ENCODE data around the gene HPS1. TPM values are rescaled to one million over a fixed set of nuclear protein-coding genes. Genes with fewer than 3 reads are reported as not detected.

HPS1 gene
- total and polyA plus RNA-seq, 5 donors = 25.5 to 34.6 (median 30.6) TPM

DNA sequence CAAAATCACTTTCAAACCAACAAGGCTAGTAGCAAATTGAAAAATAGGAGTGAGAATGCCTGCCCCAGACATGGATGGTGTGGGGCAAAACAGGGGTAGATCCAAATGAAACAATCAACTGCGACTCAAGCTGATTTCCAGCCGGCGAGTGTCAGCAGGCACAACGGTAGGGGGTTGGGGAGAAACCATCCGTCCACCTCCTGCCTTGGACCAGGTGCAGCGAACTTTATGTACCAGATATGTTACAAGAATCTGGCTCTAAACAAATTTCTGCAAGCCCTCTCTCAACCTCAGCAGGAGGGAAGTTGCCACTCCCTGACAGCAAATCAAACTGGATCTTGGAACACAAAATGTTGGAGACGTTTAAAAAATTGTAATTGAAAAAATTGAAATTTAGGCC lies 76.9 kb downstream of the HPS1 start:
- Histone ChIP-seq H3K4me3 (ENCODE audit: low read length) (no peak overlapping the region), H3K27ac (ENCODE audit: low read length) (no peak overlapping the region), H3K27me3 (ENCODE audit: control insufficient read depth, insufficient read depth) (no peaks in the 10 kb centered on the region), H3K9me3 (ENCODE audit: control insufficient read depth, low read length) (no peaks in the 10 kb centered on the region), H3K4me1 (ENCODE audit: control insufficient read depth, insufficient read depth, low read length) (no peaks in the 10 kb centered on the region)
- WGBS = 85% methylated on average over 7 of the region's 7 CpGs
- intact Hi-C loops (cut with DNase I) = no loop called here
- ATAC-seq (no peak), DNase-seq (no peak)

DNA sequence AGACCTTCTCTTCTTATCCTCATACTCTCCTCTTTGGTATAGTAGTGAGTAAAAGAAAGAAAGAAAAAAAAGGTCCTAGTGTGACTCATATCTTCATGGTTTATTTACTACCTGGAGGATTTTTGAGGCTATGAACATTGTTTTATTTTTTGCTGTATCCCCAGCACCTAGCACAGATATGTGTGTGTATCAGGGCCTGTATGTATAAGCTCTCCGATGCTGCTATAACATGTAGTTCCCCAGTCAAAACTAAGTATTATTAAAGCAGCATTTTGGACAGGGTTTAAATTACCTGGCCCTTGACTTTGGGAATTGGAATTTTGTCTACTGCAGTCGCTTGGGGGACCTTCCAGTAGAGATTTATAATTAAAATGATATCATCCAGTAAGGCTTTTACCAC lies 78.1 kb downstream of the HPS1 start:
- no peak for ATAC-seq
- WGBS = 91% methylated on average over 2 of the region's 2 CpGs
- no peak overlapping the region for H3K27ac ChIP-seq (ENCODE audit: low read length)
- no peaks in the 10 kb centered on the region for H3K4me1 ChIP-seq (ENCODE audit: control insufficient read depth, insufficient read depth, low read length)
- no peaks in the 10 kb centered on the region for H3K9me3 ChIP-seq (ENCODE audit: control insufficient read depth, low read length)
- intact Hi-C loops (cut with DNase I) = no loop called here
- no peak overlapping the region for H3K4me3 ChIP-seq (ENCODE audit: low read length)
- H3K27me3 ChIP-seq (ENCODE audit: control insufficient read depth, insufficient read depth) = no peaks in the 10 kb centered on the region
- no peak for DNase-seq

DNA sequence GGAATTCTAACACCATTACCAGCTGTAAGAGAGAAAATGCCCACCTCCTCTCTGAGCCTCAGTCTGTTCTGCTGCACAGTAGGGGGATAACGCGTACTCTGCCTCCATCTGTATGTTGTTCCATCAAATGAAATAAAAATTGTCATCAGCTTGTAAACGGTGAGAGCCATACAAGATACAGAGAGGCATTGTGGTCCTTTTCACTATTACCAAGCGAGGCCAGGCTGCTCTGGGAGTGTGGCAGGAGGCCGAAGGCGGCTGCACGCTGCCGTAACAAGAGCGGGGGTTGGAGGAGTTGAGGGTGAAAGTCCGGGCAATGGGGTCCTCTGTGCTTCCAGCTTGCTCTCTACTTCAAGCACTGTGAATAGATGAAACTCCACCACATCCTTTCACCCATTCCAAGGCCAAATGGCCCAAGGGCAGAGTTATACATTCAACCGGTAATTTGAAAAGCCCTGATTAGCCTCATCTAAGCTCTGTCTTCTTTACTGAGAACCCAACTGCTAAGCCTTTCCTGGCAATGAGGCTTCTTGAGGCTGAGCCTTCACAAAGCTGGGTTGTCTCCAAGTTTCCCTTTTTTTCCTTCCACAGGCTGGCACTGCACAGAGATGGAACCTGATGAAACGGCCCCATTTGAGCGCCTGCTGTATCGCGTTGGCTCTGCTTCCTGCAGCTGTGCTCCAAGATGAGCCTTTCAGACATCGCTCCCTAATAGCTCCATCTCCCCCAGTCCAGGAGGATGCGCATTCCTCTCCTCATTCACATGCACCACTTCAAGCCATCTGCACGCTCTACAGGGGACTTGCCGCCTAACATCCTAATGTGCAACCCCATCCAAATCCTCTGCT lies 78.9 kb downstream of the HPS1 start:
- WGBS = 91% methylated on average over 19 of the region's 19 CpGs
- intact Hi-C loops (cut with DNase I) = no loop called here
- Histone ChIP-seq H3K4me1 (ENCODE audit: control insufficient read depth, insufficient read depth, low read length) (no peaks in the 10 kb centered on the region), H3K4me3 (ENCODE audit: low read length) (no peak overlapping the region), H3K9me3 (ENCODE audit: control insufficient read depth, low read length) (no peaks in the 10 kb centered on the region), H3K27me3 (ENCODE audit: control insufficient read depth, insufficient read depth) (no peaks in the 10 kb centered on the region), H3K27ac (ENCODE audit: low read length) (no peak overlapping the region)
- DNase-seq (no peak), ATAC-seq (no peak)

Small RNA genes lying within 50 kb of the gene (microRNA-seq; reads per million reads assigned to microRNA genes)
- gene MIR1287 (139 to 262 reads per million in 2 donors), gene MIR4685 (0 to 1.7 reads per million in 2 donors)

Other genes with a start within 250 kb of the HPS1 start
- under 1 TPM; 0.59 to 0.96 (median 0.79) TPM for gene LOXL4, start 178.7 kb downstream of the HPS1 start, total RNA-seq
- 0.77 TPM for gene LOXL4, start 178.7 kb downstream of the HPS1 start, polyA plus RNA-seq
- gene PYROXD2, start 31.8 kb downstream of the HPS1 start, total RNA-seq = 10 to 100 TPM in 1 of 4 donors, 1 to 10 TPM in 3; 5.3 to 10.8 (median 7.6) TPM
- gene PYROXD2, start 31.8 kb downstream of the HPS1 start, polyA plus RNA-seq = 7.9 TPM

Data from right cardiac atrium (tissue), 5 donors.